GM19452 (cell line): ENCODE results near the gene KIRREL1.

Experiments used
- ATAC-seq: cut with Tn5 transposase; IDR thresholded peaks from one replicate; pipeline ENCODE4 v1.9.1; 2021; ENCODE audit not compliant: unreplicated experiment

KIRREL1 gene

GRCh38 chr1:158062174-158062573 is 68.7 kb downstream of the KIRREL1 start:
- ATAC-seq: no peak

- ATAC-seq: no peak
Measured at GRCh38 chr1:158067662-158068061, 74.2 kb downstream of the KIRREL1 start.

GRCh38 chr1:158068918-158069317 is 75.5 kb downstream of the KIRREL1 start:
- ATAC-seq: no peak

GRCh38 chr1:158071138-158071537 is 77.7 kb downstream of the KIRREL1 start:
- ATAC-seq: no peak

GRCh38 chr1:158075078-158075477 is 81.6 kb downstream of the KIRREL1 start:
- no peak for ATAC-seq

- no peak for ATAC-seq
Measured at GRCh38 chr1:158076441-158076840, 83.0 kb downstream of the KIRREL1 start.

GRCh38 chr1:158077411-158078256 is 84.2 kb downstream of the KIRREL1 start:
- no peak for ATAC-seq

GRCh38 chr1:158078569-158079080 is 85.2 kb downstream of the KIRREL1 start:
- ATAC-seq: no peak

GRCh38 chr1:158080066-158080465 is 86.6 kb downstream of the KIRREL1 start:
- no peak for ATAC-seq

GRCh38 chr1:158084336-158084735 is 90.9 kb downstream of the KIRREL1 start:
- no peak for ATAC-seq

- no peak for ATAC-seq
Measured at GRCh38 chr1:158084747-158085146, 91.3 kb downstream of the KIRREL1 start.

GRCh38 chr1:158087320-158087927 is 94.0 kb downstream of the KIRREL1 start:
- ATAC-seq: no peak

- no peak for ATAC-seq
Measured at GRCh38 chr1:158089476-158089875, 96.0 kb downstream of the KIRREL1 start.

- ATAC-seq: no peak
Measured at GRCh38 chr1:158089925-158090637, 96.6 kb downstream of the KIRREL1 start.

- ATAC-seq: no peak
Measured at GRCh38 chr1:158093376-158093775, 99.9 kb downstream of the KIRREL1 start.

- no peak for ATAC-seq
Measured at GRCh38 chr1:158094571-158094970, 101.1 kb downstream of the KIRREL1 start.

- ATAC-seq: no peak
Measured at GRCh38 chr1:158095737-158096335, 102.4 kb downstream of the KIRREL1 start.

GRCh38 chr1:158098256-158098655 is 104.8 kb downstream of the KIRREL1 start:
- no peak for ATAC-seq

GRCh38 chr1:158099185-158099584 is 105.7 kb downstream of the KIRREL1 start:
- no peak for ATAC-seq

- no peak for ATAC-seq
Measured at GRCh38 chr1:158100498-158100897, 107.1 kb downstream of the KIRREL1 start.

- ATAC-seq: no peak
Measured at GRCh38 chr1:158101455-158101854, 108.0 kb downstream of the KIRREL1 start.
